ENCODE results near the gene TMBIM6.

DNA sequence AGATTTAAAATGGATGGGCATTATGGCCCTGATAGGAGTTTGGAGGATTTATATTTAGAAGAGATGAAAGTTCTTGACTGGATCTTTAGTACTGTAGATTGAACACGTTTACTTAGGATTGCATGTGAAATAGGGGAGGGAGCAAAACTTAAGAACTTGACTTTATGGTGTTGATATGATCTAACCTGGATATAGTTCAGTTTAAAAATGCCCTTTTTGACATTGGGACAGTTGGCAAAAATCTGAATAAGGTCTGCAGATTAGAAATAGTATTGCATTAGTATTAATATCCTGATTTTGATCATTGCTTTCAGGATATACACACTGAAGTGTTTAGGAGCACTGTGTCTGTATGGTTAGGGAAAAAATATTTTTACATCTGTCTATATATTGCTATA is 9.6 kb downstream of the TMBIM6 start:
- TF ChIP-seq, protein P1, sequence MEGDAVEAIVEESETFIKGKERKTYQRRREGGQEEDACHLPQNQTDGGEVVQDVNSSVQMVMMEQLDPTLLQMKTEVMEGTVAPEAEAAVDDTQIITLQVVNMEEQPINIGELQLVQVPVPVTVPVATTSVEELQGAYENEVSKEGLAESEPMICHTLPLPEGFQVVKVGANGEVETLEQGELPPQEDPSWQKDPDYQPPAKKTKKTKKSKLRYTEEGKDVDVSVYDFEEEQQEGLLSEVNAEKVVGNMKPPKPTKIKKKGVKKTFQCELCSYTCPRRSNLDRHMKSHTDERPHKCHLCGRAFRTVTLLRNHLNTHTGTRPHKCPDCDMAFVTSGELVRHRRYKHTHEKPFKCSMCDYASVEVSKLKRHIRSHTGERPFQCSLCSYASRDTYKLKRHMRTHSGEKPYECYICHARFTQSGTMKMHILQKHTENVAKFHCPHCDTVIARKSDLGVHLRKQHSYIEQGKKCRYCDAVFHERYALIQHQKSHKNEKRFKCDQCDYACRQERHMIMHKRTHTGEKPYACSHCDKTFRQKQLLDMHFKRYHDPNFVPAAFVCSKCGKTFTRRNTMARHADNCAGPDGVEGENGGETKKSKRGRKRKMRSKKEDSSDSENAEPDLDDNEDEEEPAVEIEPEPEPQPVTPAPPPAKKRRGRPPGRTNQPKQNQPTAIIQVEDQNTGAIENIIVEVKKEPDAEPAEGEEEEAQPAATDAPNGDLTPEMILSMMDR (IDR thresholded peaks at IDR 0.05 in 8 of 11, conservative IDR thresholded peaks at IDR 0.05 in 3 of 11) = no peak
- TF ChIP-seq POLR2A (IDR thresholded peaks at IDR 0.05) = no peak
